PC-9 (cell line): ENCODE results near the gene DRC1. TPM values are rescaled to one million over a fixed set of nuclear protein-coding genes. Genes with fewer than 3 reads are reported as not detected.

Experiments used
- BruUV-seq: library from RNA; stranded (reverse); fragments of 400-500 nt; replicated peaks from 2 replicates; lab custom pipeline; 2021; lab: Mats Ljungman, UMichigan
- CTCF ChIA-PET: fragments of 300-600 bp; sonication (Branson Sonifier 250); formaldehyde crosslinking; loops from one replicate; lab custom pipeline; 2022; ENCODE audit warnings: antibody characterized with exemption; lab: Charles Lee
- POLR2A ChIA-PET: fragments of 300-600 bp; sonication (Branson Sonifier 250); formaldehyde crosslinking; loops from one replicate; lab custom pipeline; 2022; ENCODE audit warnings: antibody characterized with exemption; ENCODE audit not compliant: unreplicated experiment; lab: Charles Lee
- DNase-seq, 2 experiments: peaks; one replicate each; pipeline versions ENCODE4 v3.0.0 to v3.0.0-alpha.2; 2015 to 2022; ENCODE audit warnings: mixed read lengths in 1 of 2
- H2AFZ ChIP-seq: fragments of 200-600 bp; sonication (generic); 2 replicates; pipeline ENCODE4 v1.8.1; 2017; ENCODE audit warnings: antibody characterized with exemption
- H3F3A ChIP-seq: fragments of 200-600 bp; sonication (generic); 2 replicates; pipeline ENCODE4 v1.8.1; 2017; ENCODE audit warnings: antibody characterized with exemption, mild to moderate bottlenecking, low read depth; ENCODE audit not compliant: insufficient read depth
- H3K27ac ChIP-seq: fragments of 200-600 bp; sonication (generic); 2 replicates; pipeline ENCODE4 v1.6.1; 2016; ENCODE audit warnings: mixed run types
- H3K27me3 ChIP-seq: fragments of 200-600 bp; sonication (generic); 2 replicates; pipeline ENCODE4 v1.6.1; 2016; ENCODE audit warnings: low read depth, mixed run types; ENCODE audit not compliant: insufficient read depth
- H3K36me3 ChIP-seq: fragments of 200-600 bp; sonication (generic); 2 replicates; pipeline ENCODE4 v1.6.1; 2016; ENCODE audit warnings: low read depth, mixed run types
- H3K4me1 ChIP-seq: fragments of 200-600 bp; sonication (generic); replicated peaks from 2 replicates; pipeline ENCODE4 v1.6.1; 2016; ENCODE audit warnings: mixed run types; ENCODE audit not compliant: insufficient read depth
- H3K4me2 ChIP-seq: fragments of 200-600 bp; sonication (generic); 2 replicates; pipeline ENCODE4 v1.6.1; 2017; ENCODE audit warnings: mixed run types
- H3K4me3 ChIP-seq: fragments of 200-600 bp; sonication (generic); 2 replicates; pipeline ENCODE4 v1.6.1; 2016; ENCODE audit warnings: mixed run types
- H3K79me2 ChIP-seq: fragments of 200-600 bp; sonication (generic); 2 replicates; pipeline ENCODE4 v1.6.1; 2017; ENCODE audit warnings: low read depth, mixed run types
- H3K9me2 ChIP-seq: fragments of 200-600 bp; sonication (generic); 2 replicates; pipeline ENCODE4 v1.8.1; 2017; ENCODE audit warnings: mild to moderate bottlenecking; ENCODE audit not compliant: insufficient read depth
- H3K9me3 ChIP-seq: fragments of 200-600 bp; sonication (generic); 2 replicates; pipeline ENCODE4 v1.8.1; 2016; ENCODE audit warnings: low read depth; ENCODE audit not compliant: insufficient read depth
- H4K20me1 ChIP-seq: fragments of 200-600 bp; sonication (generic); 2 replicates; pipeline ENCODE4 v1.8.1; 2017; ENCODE audit not compliant: insufficient read depth
- EZH2 ChIP-seq: fragments of 200-600 bp; sonication (generic); IDR thresholded peaks from 2 replicates; pipeline ENCODE4 v1.8.0; 2017; ENCODE audit warnings: antibody characterized with exemption, low read depth
- intact Hi-C: fragments of 100-400 bp; cut with micrococcal nuclease; formaldehyde crosslinking; loops from one replicate; pipeline ENCODE4 v1.10.0; 2022; ENCODE audit not compliant: unreplicated experiment
- total RNA-seq: library from RNA; stranded (reverse); gene quantifications from 2 replicates; pipeline ENCODE4 v1.2.3, GENCODE V29; 2021
- TF ChIP-seq, protein P1 (sequence below): fragments of 200-600 bp; sonication (generic); conservative IDR thresholded peaks from 2 replicates; pipeline ENCODE4 v1.6.1; 2017; ENCODE audit warnings: mixed run types, antibody characterized with exemption, mild to moderate bottlenecking, moderate library complexity

DRC1 gene
- total RNA-seq, 1 experiment from 2014 or later, result 6.4 TPM

- ChIA-PET CTCF (interaction anchor here (0.6 kb wide), 1 partner anchor 462 kb away, joined by 3 read pairs; no protein-coding TSS in a partner anchor), POLR2A (interaction anchor here (0.7 kb wide), 1 partner anchor 90 kb away, joined by 8 read pairs; no protein-coding TSS in a partner anchor)
- H3F3A ChIP-seq, result peaks cover 12% of the 10 kb centered on the region
- H3K36me3 ChIP-seq, result no peaks in the 10 kb centered on the region
- DNase-seq, result no peak
- H3K79me2 ChIP-seq, result no peaks in the 10 kb centered on the region
- no peak overlapping the region for H3K4me3 ChIP-seq
- H3K9me2 ChIP-seq, result no peaks in the 10 kb centered on the region
- intact Hi-C loops, result no loop called here
- H4K20me1 ChIP-seq, result no peaks in the 10 kb centered on the region
- no TSS peak for BruUV-seq
- TF ChIP-seq, protein P1, sequence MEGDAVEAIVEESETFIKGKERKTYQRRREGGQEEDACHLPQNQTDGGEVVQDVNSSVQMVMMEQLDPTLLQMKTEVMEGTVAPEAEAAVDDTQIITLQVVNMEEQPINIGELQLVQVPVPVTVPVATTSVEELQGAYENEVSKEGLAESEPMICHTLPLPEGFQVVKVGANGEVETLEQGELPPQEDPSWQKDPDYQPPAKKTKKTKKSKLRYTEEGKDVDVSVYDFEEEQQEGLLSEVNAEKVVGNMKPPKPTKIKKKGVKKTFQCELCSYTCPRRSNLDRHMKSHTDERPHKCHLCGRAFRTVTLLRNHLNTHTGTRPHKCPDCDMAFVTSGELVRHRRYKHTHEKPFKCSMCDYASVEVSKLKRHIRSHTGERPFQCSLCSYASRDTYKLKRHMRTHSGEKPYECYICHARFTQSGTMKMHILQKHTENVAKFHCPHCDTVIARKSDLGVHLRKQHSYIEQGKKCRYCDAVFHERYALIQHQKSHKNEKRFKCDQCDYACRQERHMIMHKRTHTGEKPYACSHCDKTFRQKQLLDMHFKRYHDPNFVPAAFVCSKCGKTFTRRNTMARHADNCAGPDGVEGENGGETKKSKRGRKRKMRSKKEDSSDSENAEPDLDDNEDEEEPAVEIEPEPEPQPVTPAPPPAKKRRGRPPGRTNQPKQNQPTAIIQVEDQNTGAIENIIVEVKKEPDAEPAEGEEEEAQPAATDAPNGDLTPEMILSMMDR, result no peak
- no peak for TF ChIP-seq EZH2
- no peak overlapping the region for H2AFZ ChIP-seq
- H3K27ac ChIP-seq, result no peak overlapping the region
- H3K9me3 ChIP-seq, result no peaks in the 10 kb centered on the region
- no peak overlapping the region for H3K4me2 ChIP-seq
- no peaks in the 10 kb centered on the region for H3K4me1 ChIP-seq
- H3K27me3 ChIP-seq, result no peaks in the 10 kb centered on the region
These were observed 74.2 kb downstream of the DRC1 start for GRCh38 chr2:26475832-26476501.

DNA sequence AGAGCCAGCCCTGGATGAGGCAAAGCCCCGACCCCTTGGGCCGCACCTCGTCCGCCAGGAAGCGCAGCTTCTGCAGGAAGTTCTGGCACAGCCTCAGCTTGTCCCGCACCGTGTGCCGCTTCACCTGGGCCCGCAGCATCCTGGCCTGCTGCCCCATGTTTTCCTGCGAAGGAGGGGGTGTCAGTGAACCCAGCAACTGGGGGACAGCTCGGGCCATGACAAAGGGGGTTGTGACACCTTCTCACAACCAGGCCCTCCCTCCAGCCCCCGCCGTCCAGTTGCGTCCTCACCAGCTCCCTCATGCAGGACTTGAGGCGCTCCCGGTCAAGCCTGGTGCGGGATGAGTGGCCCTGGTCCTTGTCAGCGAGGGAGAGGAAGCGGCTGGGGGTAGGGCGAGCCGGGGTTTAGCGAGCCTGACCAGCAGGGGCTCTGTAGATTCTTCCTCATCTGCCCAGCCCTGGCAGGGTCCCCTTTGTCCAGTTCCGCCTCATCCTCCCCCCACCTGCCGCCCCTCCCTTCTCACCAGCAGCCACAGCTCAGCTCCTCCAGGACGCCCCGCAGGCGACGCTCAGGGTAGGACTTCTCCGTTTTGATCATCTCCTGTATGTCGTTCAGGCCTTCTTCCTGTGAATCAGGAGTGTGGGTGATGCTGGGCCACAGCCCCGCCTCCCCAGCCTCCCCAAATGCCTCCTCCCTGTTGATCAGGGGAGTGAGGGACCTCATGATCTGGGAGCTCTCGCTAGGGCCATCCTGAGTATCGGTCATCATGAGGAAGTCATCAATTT is 75.6 kb downstream of the DRC1 start:
- no peak for TF ChIP-seq EZH2
- TF ChIP-seq, protein P1, result no peak
- Histone ChIP-seq H2AFZ (no peak overlapping the region), H3K9me3 (no peaks in the 10 kb centered on the region), H3K9me2 (no peaks in the 10 kb centered on the region), H3K27me3 (no peaks in the 10 kb centered on the region), H3K4me2 (no peak overlapping the region), H3F3A (peaks cover 4% of the 10 kb centered on the region), H3K36me3 (no peaks in the 10 kb centered on the region), H3K27ac (no peak overlapping the region), H3K4me3 (no peak overlapping the region), H3K79me2 (no peaks in the 10 kb centered on the region), H3K4me1 (no peaks in the 10 kb centered on the region), H4K20me1 (no peaks in the 10 kb centered on the region)
- POLR2A ChIA-PET, result no interaction called here
- BruUV-seq, result no TSS peak
- intact Hi-C loops, result no loop called here
- no peak for DNase-seq
- CTCF ChIA-PET, result interaction anchor here (0.7 kb wide), 1 partner anchor 599 kb away, joined by 5 read pairs; the partner anchor contains the start of gene ASXL2

GRCh38 chr2:26477911-26478253 is 76.2 kb downstream of the DRC1 start, which contains the start of gene OTOF:
OTOF (minus strand) TSS chr2:26478124.
- Histone ChIP-seq H3K9me3 (no peaks in the 10 kb centered on the region), H4K20me1 (no peaks in the 10 kb centered on the region), H3F3A (peaks cover 4% of the 10 kb centered on the region), H3K9me2 (no peaks in the 10 kb centered on the region), H3K4me3 (no peak within 1 kb of the TSS), H3K36me3 (no peaks in the 10 kb centered on the region), H3K4me2 (no peak within 1 kb of the TSS), H3K79me2 (no peaks in the 10 kb centered on the region), H2AFZ (no peak within 1 kb of the TSS), H3K4me1 (no peaks in the 10 kb centered on the region), H3K27me3 (no peaks in the 10 kb centered on the region), H3K27ac (no peak within 1 kb of the TSS)
- no peak for TF ChIP-seq EZH2
- TF ChIP-seq, protein P1, result no peak
- intact Hi-C loops, result no loop called here
- POLR2A ChIA-PET, result no interaction called here
- peak; percentile 33 to 51 for DNase-seq
- BruUV-seq, result no TSS peak
- CTCF ChIA-PET, result interaction anchor here (0.5 to 0.7 kb wide), 2 partner anchors 279 to 599 kb away, joined by 3 to 5 read pairs; partner anchors contain the start of gene ASXL2
